ENCODE results near the gene FAM171A1. TPM values are rescaled to one million over a fixed set of nuclear protein-coding genes. Genes with fewer than 3 reads are reported as not detected.

FAM171A1 gene
- polyA plus RNA-seq, 2 donors, result 2.3 to 4.5 TPM

DNA sequence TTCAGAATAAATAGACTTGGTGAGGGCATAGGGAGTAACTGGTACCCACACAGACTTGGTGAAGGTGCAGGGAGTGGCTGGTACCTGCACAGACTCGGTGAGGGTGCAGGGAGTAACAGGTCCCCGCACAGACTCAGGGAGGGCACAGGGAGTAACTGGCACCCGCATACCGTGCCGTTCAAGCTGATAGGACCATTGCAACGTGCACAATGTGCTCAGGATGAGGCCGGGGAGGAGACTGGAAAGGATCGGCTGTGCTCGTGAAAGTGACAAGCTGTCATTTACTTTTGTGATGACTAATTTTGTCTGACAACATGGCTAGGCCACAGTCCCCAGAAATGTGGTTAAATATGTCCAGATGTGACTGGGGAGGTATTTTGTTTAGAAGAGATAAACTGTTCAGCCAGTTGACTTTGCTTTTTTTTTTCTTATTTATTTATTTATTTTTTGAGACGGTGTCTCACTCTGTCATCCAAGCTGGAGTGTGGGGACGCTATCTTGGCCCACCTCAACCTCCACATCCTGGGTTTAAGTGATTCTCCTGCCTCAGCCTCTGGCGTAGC, 126.4 kb downstream of the FAM171A1 start:
- H3K27me3 ChIP-seq (ENCODE audit: control insufficient read depth in 1 of 2, insufficient read depth in 2 of 2, low read length in 2 of 2), result no peaks in the 10 kb centered on the region
- H3K36me3 ChIP-seq (ENCODE audit: control insufficient read depth in 2 of 2, insufficient read depth in 2 of 2, low read length in 1 of 2), result no peaks in the 10 kb centered on the region
- no peak overlapping the region for H3K27ac ChIP-seq (ENCODE audit: low read depth in 2 of 2, low read length in 1 of 2)
- no peaks in the 10 kb centered on the region for H3K9me3 ChIP-seq (ENCODE audit: control insufficient read depth in 2 of 2, insufficient read depth in 1 of 2, low read depth in 1 of 2, low read length in 1 of 2)
- peaks cover 0 to 2% of the 10 kb centered on the region in 2 donors for H3K4me1 ChIP-seq (ENCODE audit: control insufficient read depth in 2 of 2, insufficient read depth in 2 of 2, low read length in 1 of 2)
- 78 to 85% methylated on average over 12 of the region's 12 CpGs for WGBS, 2 donors
- no peak overlapping the region for H3K4me3 ChIP-seq (ENCODE audit: low read depth in 1 of 2, low read length in 2 of 2)

DNA sequence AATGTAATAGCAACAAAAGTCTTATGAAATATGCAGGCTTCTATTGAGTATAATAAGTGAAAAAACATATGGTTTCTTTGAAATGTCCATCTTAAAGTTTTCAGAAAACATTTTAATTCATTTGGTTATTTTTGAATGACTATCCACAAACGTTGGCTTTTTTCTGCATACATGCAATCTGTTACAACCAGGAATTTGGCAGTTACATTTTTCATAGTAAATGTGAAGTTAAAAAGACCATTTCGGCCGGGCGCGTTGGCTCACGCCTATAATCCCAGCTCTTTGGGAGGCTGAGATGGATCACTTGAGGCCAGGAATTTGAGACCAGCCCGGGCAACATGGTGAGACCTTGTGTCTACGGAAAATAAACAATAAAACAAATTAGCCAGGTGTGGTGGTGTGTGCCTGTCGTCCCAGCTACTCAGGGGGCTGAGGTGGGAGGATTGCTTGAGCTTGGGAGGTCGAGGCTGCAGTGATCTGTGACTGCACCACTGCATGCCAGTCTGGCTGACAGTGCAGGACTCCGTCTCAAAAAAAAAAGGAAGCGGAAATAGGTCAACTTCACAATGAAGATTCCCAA, 128.7 kb downstream of the FAM171A1 start:
- no peak overlapping the region for H3K27ac ChIP-seq (ENCODE audit: low read depth in 2 of 2, low read length in 1 of 2)
- peaks cover 0 to 2% of the 10 kb centered on the region in 2 donors for H3K4me1 ChIP-seq (ENCODE audit: control insufficient read depth in 2 of 2, insufficient read depth in 2 of 2, low read length in 1 of 2)
- WGBS, 2 donors, result 51 to 65% methylated on average over 12 of the region's 12 CpGs
- H3K27me3 ChIP-seq (ENCODE audit: control insufficient read depth in 1 of 2, insufficient read depth in 2 of 2, low read length in 2 of 2), result no peaks in the 10 kb centered on the region
- no peaks in the 10 kb centered on the region for H3K9me3 ChIP-seq (ENCODE audit: control insufficient read depth in 2 of 2, insufficient read depth in 1 of 2, low read depth in 1 of 2, low read length in 1 of 2)
- H3K4me3 ChIP-seq (ENCODE audit: low read depth in 1 of 2, low read length in 2 of 2), result no peak overlapping the region
- H3K36me3 ChIP-seq (ENCODE audit: control insufficient read depth in 2 of 2, insufficient read depth in 2 of 2, low read length in 1 of 2), result no peaks in the 10 kb centered on the region

- WGBS, 2 donors, result 90 to 91% methylated on average over 4 of the region's 4 CpGs
- Histone ChIP-seq H3K4me3 (ENCODE audit: low read depth in 1 of 2, low read length in 2 of 2) (no peak overlapping the region), H3K9me3 (ENCODE audit: control insufficient read depth in 2 of 2, insufficient read depth in 1 of 2, low read depth in 1 of 2, low read length in 1 of 2) (no peaks in the 10 kb centered on the region), H3K4me1 (ENCODE audit: control insufficient read depth in 2 of 2, insufficient read depth in 2 of 2, low read length in 1 of 2) (peaks cover 0 to 2% of the 10 kb centered on the region in 2 donors), H3K27ac (ENCODE audit: low read depth in 2 of 2, low read length in 1 of 2) (no peak overlapping the region), H3K27me3 (ENCODE audit: control insufficient read depth in 1 of 2, insufficient read depth in 2 of 2, low read length in 2 of 2) (no peaks in the 10 kb centered on the region), H3K36me3 (ENCODE audit: control insufficient read depth in 2 of 2, insufficient read depth in 2 of 2, low read length in 1 of 2) (no peaks in the 10 kb centered on the region)
These were observed 129.8 kb downstream of the FAM171A1 start for GRCh38 chr10:15241306-15241705.

DNA sequence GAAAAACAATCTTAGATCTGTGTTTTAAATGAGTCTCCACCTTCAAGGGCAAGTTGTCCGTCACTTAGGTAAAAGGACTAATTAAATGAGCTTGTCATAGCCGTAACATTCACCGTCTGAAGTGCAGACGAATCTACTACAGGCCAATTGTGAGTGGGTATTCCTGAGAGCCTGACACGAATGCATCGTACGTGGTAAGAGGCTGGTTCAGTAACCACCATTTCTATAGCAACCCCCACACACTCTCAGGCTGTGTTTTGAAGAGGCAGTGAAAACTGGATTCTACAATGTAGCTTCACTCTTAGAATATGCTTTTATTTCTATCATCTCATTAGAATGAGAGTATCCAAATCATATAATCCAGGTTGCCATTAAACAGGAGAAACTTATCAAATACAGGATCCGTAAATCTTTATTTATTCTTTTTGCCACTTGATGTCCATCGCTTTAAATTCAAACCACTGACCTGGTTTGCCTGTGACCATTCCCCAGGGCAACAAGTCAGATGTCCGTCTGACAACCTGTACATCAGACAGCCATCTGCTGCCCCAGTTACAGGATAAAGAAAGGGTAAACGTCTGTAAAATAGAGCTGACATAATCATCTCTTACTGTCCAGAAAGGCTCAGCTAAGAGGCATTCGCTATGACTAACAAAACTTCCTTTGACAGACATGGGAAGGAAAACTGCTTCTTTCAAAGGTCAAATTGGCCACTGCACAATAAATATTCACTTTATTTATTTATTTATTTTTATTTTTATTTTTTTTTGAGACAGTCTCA, 132.3 kb downstream of the FAM171A1 start:
- no peaks in the 10 kb centered on the region for H3K4me1 ChIP-seq (ENCODE audit: control insufficient read depth in 2 of 2, insufficient read depth in 2 of 2, low read length in 1 of 2)
- WGBS, 2 donors, result 80 to 81% methylated on average over 12 of the region's 12 CpGs

DNA sequence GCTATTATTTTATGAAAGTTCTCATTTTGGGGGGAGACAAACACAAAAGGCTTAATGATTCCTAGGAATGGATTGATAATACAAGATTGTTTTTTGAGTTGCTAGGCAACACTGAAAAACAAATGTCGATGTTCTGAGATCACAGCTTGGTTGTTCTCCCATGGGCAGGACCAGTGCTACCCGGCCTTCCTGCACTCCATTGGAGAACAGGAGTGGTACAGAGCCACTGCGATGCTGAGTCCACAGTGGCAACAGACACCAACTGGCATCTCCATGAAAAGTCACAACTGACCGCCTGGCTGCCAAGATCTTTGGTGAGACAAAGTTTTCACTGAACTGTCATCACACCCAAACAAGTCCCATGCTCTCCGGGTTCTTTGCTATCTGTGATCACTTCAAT, 133.7 kb downstream of the FAM171A1 start:
- no peak overlapping the region for H3K4me3 ChIP-seq (ENCODE audit: low read depth in 1 of 2, low read length in 2 of 2)
- H3K27ac ChIP-seq (ENCODE audit: low read depth in 2 of 2, low read length in 1 of 2), result peak overlapping the region in 1 of 2 donors; percentile 17
- no peaks in the 10 kb centered on the region for H3K27me3 ChIP-seq (ENCODE audit: control insufficient read depth in 1 of 2, insufficient read depth in 2 of 2, low read length in 2 of 2)
- H3K36me3 ChIP-seq (ENCODE audit: control insufficient read depth in 2 of 2, insufficient read depth in 2 of 2, low read length in 1 of 2), result no peaks in the 10 kb centered on the region
- H3K4me1 ChIP-seq (ENCODE audit: control insufficient read depth in 2 of 2, insufficient read depth in 2 of 2, low read length in 1 of 2), result no peaks in the 10 kb centered on the region
- no peaks in the 10 kb centered on the region for H3K9me3 ChIP-seq (ENCODE audit: control insufficient read depth in 2 of 2, insufficient read depth in 1 of 2, low read depth in 1 of 2, low read length in 1 of 2)
- WGBS, 2 donors, result 35 to 43% methylated on average over 5 of the region's 5 CpGs

More for the DNA sequence above, 132.3 kb downstream of the FAM171A1 start:
- no peaks in the 10 kb centered on the region for H3K9me3 ChIP-seq (ENCODE audit: control insufficient read depth in 2 of 2, insufficient read depth in 1 of 2, low read depth in 1 of 2, low read length in 1 of 2)
- no peaks in the 10 kb centered on the region for H3K36me3 ChIP-seq (ENCODE audit: control insufficient read depth in 2 of 2, insufficient read depth in 2 of 2, low read length in 1 of 2)
- H3K27me3 ChIP-seq (ENCODE audit: control insufficient read depth in 1 of 2, insufficient read depth in 2 of 2, low read length in 2 of 2), result no peaks in the 10 kb centered on the region
- H3K4me3 ChIP-seq (ENCODE audit: low read depth in 1 of 2, low read length in 2 of 2), result no peak overlapping the region
- no peak overlapping the region for H3K27ac ChIP-seq (ENCODE audit: low read depth in 2 of 2, low read length in 1 of 2)

DNA sequence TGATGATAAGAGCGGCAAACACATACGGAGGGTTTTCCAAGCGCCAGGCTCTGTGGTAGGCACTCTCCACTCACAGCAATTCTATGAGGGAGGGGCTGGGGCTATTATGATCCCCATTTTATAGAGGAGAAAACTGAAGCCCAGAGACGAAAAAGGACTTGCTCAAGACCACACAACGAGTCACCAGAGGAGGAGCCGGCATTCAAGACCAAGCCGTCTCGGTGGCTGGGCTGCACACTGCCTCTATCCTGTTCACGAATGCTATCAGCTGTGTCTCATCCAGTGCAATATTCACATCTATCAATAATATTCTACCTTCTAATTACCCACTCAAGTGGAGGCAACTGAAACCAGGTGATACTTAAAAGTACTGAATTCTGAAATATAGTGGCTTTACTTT, 134.7 kb downstream of the FAM171A1 start:
- Histone ChIP-seq H3K27ac (ENCODE audit: low read depth in 2 of 2, low read length in 1 of 2) (peak overlapping the region in 1 of 2 donors; percentile 4), H3K9me3 (ENCODE audit: control insufficient read depth in 2 of 2, insufficient read depth in 1 of 2, low read depth in 1 of 2, low read length in 1 of 2) (no peaks in the 10 kb centered on the region), H3K36me3 (ENCODE audit: control insufficient read depth in 2 of 2, insufficient read depth in 2 of 2, low read length in 1 of 2) (no peaks in the 10 kb centered on the region), H3K4me1 (ENCODE audit: control insufficient read depth in 2 of 2, insufficient read depth in 2 of 2, low read length in 1 of 2) (no peaks in the 10 kb centered on the region), H3K27me3 (ENCODE audit: control insufficient read depth in 1 of 2, insufficient read depth in 2 of 2, low read length in 2 of 2) (no peaks in the 10 kb centered on the region), H3K4me3 (ENCODE audit: low read depth in 1 of 2, low read length in 2 of 2) (no peak overlapping the region)
- 88 to 91% methylated on average over 9 of the region's 9 CpGs for WGBS, 2 donors

GRCh38 chr10:15232279-15232678, 138.8 kb downstream of the FAM171A1 start:
- Histone ChIP-seq H3K27me3 (ENCODE audit: control insufficient read depth in 1 of 2, insufficient read depth in 2 of 2, low read length in 2 of 2) (no peaks in the 10 kb centered on the region), H3K27ac (ENCODE audit: low read depth in 2 of 2, low read length in 1 of 2) (no peak overlapping the region), H3K4me3 (ENCODE audit: low read depth in 1 of 2, low read length in 2 of 2) (no peak overlapping the region), H3K4me1 (ENCODE audit: control insufficient read depth in 2 of 2, insufficient read depth in 2 of 2, low read length in 1 of 2) (no peaks in the 10 kb centered on the region), H3K36me3 (ENCODE audit: control insufficient read depth in 2 of 2, insufficient read depth in 2 of 2, low read length in 1 of 2) (no peaks in the 10 kb centered on the region), H3K9me3 (ENCODE audit: control insufficient read depth in 2 of 2, insufficient read depth in 1 of 2, low read depth in 1 of 2, low read length in 1 of 2) (no peaks in the 10 kb centered on the region)
- 72 to 83% methylated on average over 8 of the region's 8 CpGs for WGBS, 2 donors

DNA sequence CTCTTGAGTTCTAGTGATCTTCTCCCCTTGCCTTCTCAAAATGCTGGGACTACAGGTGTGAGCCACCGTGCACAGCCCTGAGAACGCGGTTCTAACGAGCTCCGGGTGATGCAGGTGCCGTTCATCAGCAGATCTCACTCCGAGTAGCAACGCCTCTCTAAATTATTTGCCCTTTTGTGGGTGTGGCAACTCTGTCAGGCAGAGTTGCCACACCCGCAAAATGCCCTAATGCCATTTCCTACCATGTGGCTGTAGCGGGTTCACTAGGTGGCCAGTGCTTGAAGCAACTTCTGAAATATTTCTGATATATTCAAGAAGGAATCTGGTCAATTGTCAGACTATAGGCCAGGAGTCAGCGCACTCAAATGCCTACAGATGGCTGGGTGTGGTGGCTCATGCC, 139.7 kb downstream of the FAM171A1 start:
- H3K9me3 ChIP-seq (ENCODE audit: control insufficient read depth in 2 of 2, insufficient read depth in 1 of 2, low read depth in 1 of 2, low read length in 1 of 2), result no peaks in the 10 kb centered on the region
- no peak overlapping the region for H3K27ac ChIP-seq (ENCODE audit: low read depth in 2 of 2, low read length in 1 of 2)
- no peaks in the 10 kb centered on the region for H3K36me3 ChIP-seq (ENCODE audit: control insufficient read depth in 2 of 2, insufficient read depth in 2 of 2, low read length in 1 of 2)
- no peaks in the 10 kb centered on the region for H3K4me1 ChIP-seq (ENCODE audit: control insufficient read depth in 2 of 2, insufficient read depth in 2 of 2, low read length in 1 of 2)
- H3K27me3 ChIP-seq (ENCODE audit: control insufficient read depth in 1 of 2, insufficient read depth in 2 of 2, low read length in 2 of 2), result no peaks in the 10 kb centered on the region
- 86 to 91% methylated on average over 11 of the region's 11 CpGs for WGBS, 2 donors
- H3K4me3 ChIP-seq (ENCODE audit: low read depth in 1 of 2, low read length in 2 of 2), result no peak overlapping the region

- Histone ChIP-seq H3K27ac (ENCODE audit: low read depth in 2 of 2, low read length in 1 of 2) (no peak overlapping the region), H3K4me3 (ENCODE audit: low read depth in 1 of 2, low read length in 2 of 2) (no peak overlapping the region), H3K27me3 (ENCODE audit: control insufficient read depth in 1 of 2, insufficient read depth in 2 of 2, low read length in 2 of 2) (no peaks in the 10 kb centered on the region), H3K36me3 (ENCODE audit: control insufficient read depth in 2 of 2, insufficient read depth in 2 of 2, low read length in 1 of 2) (no peaks in the 10 kb centered on the region), H3K9me3 (ENCODE audit: control insufficient read depth in 2 of 2, insufficient read depth in 1 of 2, low read depth in 1 of 2, low read length in 1 of 2) (no peaks in the 10 kb centered on the region), H3K4me1 (ENCODE audit: control insufficient read depth in 2 of 2, insufficient read depth in 2 of 2, low read length in 1 of 2) (no peaks in the 10 kb centered on the region)
- 38 to 45% methylated on average over 3 of the region's 3 CpGs for WGBS, 2 donors
These were observed 140.8 kb downstream of the FAM171A1 start for GRCh38 chr10:15230257-15230656.

Measured in esophagus (tissue), 2 donors.